ENCODE data around the gene CYP26A1. TPM values are rescaled to one million over a fixed set of nuclear protein-coding genes. Genes with fewer than 3 reads are reported as not detected.

CYP26A1 gene
- 1 to 10 TPM in 1 of 2 donors, not detected in 1; 5.6 TPM for total RNA-seq

GRCh38 chr10:93073539-93074146 is at the start of gene CYP26A1:
Gene CYP26A1 (plus strand): TSS chr10:93073893. CDS start chr10:93073935, 42 bp downstream.
- Histone ChIP-seq H3K4me1 (peaks cover 31% of the 10 kb centered on the region), H3K27ac (no peak within 1 kb of the TSS), H3K36me3 (replicated peaks in 1 of 2; ENCODE audit: insufficient read depth in 1 of 2, low read depth in 2 of 2) (no peaks in the 10 kb centered on the region), H3K4me3 (no peak within 1 kb of the TSS), H3K27me3 (peaks cover 0 to 22% of the 10 kb centered on the region in 2 donors), H3K9me3 (no peaks in the 10 kb centered on the region)
- DNase-seq: no peak
- intact Hi-C loops (cut with DNase I): no loop called here
- WGBS, 2 donors: 0 to 4% methylated on average over 5 to 43 of the region's 52 CpGs
- ATAC-seq: no peak
- TF ChIP-seq CTCF (IDR thresholded peaks at IDR 0.05) (no peak), POLR2A (IDR thresholded peaks at IDR 0.05) (no peak)

- no peaks in the 10 kb centered on the region for H3K27me3 ChIP-seq
- no peaks in the 10 kb centered on the region for H3K36me3 ChIP-seq (replicated peaks in 1 of 2; ENCODE audit: insufficient read depth in 1 of 2, low read depth in 2 of 2)
- TF ChIP-seq CTCF (IDR thresholded peaks at IDR 0.05) (no peak), POLR2A (IDR thresholded peaks at IDR 0.05) (no peak)
- intact Hi-C loops (cut with DNase I): no loop called here
- H3K4me1 ChIP-seq: no peaks in the 10 kb centered on the region
- no peaks in the 10 kb centered on the region for H3K9me3 ChIP-seq
- H3K4me3 ChIP-seq: no peak overlapping the region
- no peak overlapping the region for H3K27ac ChIP-seq
- no peak for DNase-seq
- 64 to 67% methylated on average over 2 of the region's 2 CpGs for WGBS, 2 donors
- ATAC-seq: no peak
These were observed 47.6 kb upstream of the CYP26A1 start for GRCh38 chr10:93026072-93026471.

- ATAC-seq: no peak
- Histone ChIP-seq H3K4me1 (no peaks in the 10 kb centered on the region), H3K36me3 (replicated peaks in 1 of 2; ENCODE audit: insufficient read depth in 1 of 2, low read depth in 2 of 2) (no peaks in the 10 kb centered on the region), H3K27me3 (no peaks in the 10 kb centered on the region), H3K27ac (no peak overlapping the region), H3K9me3 (no peaks in the 10 kb centered on the region), H3K4me3 (no peak overlapping the region)
- no peak for DNase-seq
- no peak for TF ChIP-seq POLR2A (IDR thresholded peaks at IDR 0.05)
- TF ChIP-seq CTCF (IDR thresholded peaks at IDR 0.05): no peak
- intact Hi-C loops (cut with DNase I): no loop called here
These were observed 46.2 kb upstream of the CYP26A1 start for GRCh38 chr10:93027508-93027907.

GRCh38 chr10:93028883-93029282 is 44.8 kb upstream of the CYP26A1 start:
- Histone ChIP-seq H3K27me3 (no peaks in the 10 kb centered on the region), H3K27ac (no peak overlapping the region), H3K4me1 (no peaks in the 10 kb centered on the region), H3K9me3 (no peaks in the 10 kb centered on the region), H3K36me3 (replicated peaks in 1 of 2; ENCODE audit: insufficient read depth in 1 of 2, low read depth in 2 of 2) (no peaks in the 10 kb centered on the region), H3K4me3 (no peak overlapping the region)
- intact Hi-C loops (cut with DNase I): no loop called here
- no peak for DNase-seq
- WGBS, 2 donors: 91 to 95% methylated on average over 2 of the region's 2 CpGs
- ATAC-seq: no peak
- TF ChIP-seq CTCF (IDR thresholded peaks at IDR 0.05) (no peak), POLR2A (IDR thresholded peaks at IDR 0.05) (no peak)

- no peak for DNase-seq
These were observed 43.3 kb upstream of the CYP26A1 start for GRCh38 chr10:93030409-93030808.

More at GRCh38 chr10:93030409-93030808, 43.3 kb upstream of the CYP26A1 start:
- intact Hi-C loops (cut with DNase I): no loop called here
- Histone ChIP-seq H3K36me3 (replicated peaks in 1 of 2; ENCODE audit: insufficient read depth in 1 of 2, low read depth in 2 of 2) (no peaks in the 10 kb centered on the region), H3K4me3 (no peak overlapping the region), H3K27ac (no peak overlapping the region), H3K27me3 (no peaks in the 10 kb centered on the region), H3K4me1 (no peaks in the 10 kb centered on the region), H3K9me3 (no peaks in the 10 kb centered on the region)
- no peak for ATAC-seq
- TF ChIP-seq CTCF (IDR thresholded peaks at IDR 0.05) (no peak), POLR2A (IDR thresholded peaks at IDR 0.05) (no peak)
